Lower leg skin (tissue), 3 donors: ENCODE data around the gene ELK4.

ENCODE experiments used
- POLR2A ChIP-seq, 2 donors: fragments of 450-650 bp; IDR thresholded peaks; one replicate each; pipeline ENCODE4 v1.6.1; 2016 to 2017; ENCODE audit warnings: antibody characterized with exemption in 2 of 2, mild to moderate bottlenecking in 1 of 2, moderate library complexity in 1 of 2
- TF ChIP-seq, protein P1 (sequence below), 3 donors: fragments of 450-650 bp; IDR thresholded peaks; one replicate each; pipeline ENCODE4 v1.5.1; 2016; ENCODE audit warnings: antibody characterized with exemption in 3 of 3, mild to moderate bottlenecking in 3 of 3, moderate library complexity in 2 of 3

DNA sequence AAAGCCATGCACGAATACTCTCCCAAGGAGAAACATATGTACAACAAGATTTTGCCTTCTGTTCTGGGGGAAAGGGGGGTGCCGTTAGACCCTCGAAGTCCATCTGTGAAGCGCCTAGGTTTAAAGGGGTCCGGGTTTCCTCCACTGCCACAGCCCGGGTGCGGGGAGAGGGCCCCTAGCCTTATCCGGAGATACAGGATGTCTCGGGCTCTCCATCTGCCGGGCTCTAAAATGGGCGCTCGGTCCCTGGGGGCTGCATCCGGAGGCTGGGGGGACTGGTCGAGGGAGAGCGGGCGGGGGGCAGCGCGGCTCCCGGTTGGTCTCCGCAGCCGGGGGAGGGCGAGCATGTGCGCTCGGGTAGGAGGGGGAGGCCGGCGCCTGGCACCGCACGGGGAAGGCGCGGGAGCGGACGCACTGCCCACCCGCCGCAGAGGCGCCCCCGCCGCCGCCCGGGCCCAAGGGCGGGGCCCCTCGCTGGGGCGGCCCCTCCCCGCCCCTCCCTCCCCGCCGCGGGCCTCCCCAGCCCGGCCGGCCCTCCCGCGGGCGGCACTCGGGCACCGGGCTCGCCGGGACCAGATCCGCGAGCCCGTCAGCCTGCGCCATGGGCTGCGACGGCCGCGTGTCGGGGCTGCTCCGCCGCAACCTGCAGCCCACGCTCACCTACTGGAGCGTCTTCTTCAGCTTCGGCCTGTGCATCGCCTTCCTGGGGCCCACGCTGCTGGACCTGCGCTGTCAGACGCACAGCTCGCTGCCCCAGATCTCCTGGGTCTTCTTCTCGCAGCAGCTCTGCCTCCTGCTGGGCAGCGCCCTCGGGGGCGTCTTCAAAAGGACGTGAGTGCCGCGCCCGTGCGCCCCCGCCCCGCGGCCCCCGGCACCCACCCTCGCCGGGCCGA is 63.1 kb downstream of the ELK4 start:
- TF ChIP-seq, protein P1, sequence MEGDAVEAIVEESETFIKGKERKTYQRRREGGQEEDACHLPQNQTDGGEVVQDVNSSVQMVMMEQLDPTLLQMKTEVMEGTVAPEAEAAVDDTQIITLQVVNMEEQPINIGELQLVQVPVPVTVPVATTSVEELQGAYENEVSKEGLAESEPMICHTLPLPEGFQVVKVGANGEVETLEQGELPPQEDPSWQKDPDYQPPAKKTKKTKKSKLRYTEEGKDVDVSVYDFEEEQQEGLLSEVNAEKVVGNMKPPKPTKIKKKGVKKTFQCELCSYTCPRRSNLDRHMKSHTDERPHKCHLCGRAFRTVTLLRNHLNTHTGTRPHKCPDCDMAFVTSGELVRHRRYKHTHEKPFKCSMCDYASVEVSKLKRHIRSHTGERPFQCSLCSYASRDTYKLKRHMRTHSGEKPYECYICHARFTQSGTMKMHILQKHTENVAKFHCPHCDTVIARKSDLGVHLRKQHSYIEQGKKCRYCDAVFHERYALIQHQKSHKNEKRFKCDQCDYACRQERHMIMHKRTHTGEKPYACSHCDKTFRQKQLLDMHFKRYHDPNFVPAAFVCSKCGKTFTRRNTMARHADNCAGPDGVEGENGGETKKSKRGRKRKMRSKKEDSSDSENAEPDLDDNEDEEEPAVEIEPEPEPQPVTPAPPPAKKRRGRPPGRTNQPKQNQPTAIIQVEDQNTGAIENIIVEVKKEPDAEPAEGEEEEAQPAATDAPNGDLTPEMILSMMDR (IDR thresholded peaks at IDR 0.05), result no peak
- TF ChIP-seq POLR2A (IDR thresholded peaks at IDR 0.05), result no peak
